GM12801 (cell line): ENCODE data around the gene TIMP2.

Source experiments
- CTCF ChIP-seq: IDR thresholded peaks from one replicate; pipeline ENCODE4 v1.5.1; 2011; ENCODE audit warnings: control low read depth; ENCODE audit not compliant: insufficient read length; ENCODE audit errors: extremely low read depth

TIMP2 gene

GRCh38 chr17:78933959-78934568 is 8.9 kb upstream of the TIMP2 start:
- no peak for TF ChIP-seq CTCF

GRCh38 chr17:78933025-78933958 is 8.1 kb upstream of the TIMP2 start:
- no peak for TF ChIP-seq CTCF

- no peak for TF ChIP-seq CTCF
These were observed 5.0 kb upstream of the TIMP2 start for GRCh38 chr17:78929908-78930775.

GRCh38 chr17:78925662-78926555 is 722 bp upstream of the TIMP2 start:
- TF ChIP-seq CTCF, result no peak

GRCh38 chr17:78924481-78925151 is 571 bp downstream of the TIMP2 start:
- no peak for TF ChIP-seq CTCF

GRCh38 chr17:78923660-78924453 is 1.3 kb downstream of the TIMP2 start:
- no peak for TF ChIP-seq CTCF
